ENCODE results near the gene CCDC157. TPM values are rescaled to one million over a fixed set of nuclear protein-coding genes. Genes with fewer than 3 reads are reported as not detected.

The CCDC157 gene
- total and polyA plus RNA-seq, 10 of the 15 experiments (the other 5 are each of a cell fraction or from before 2014, with no cell fraction given) = 0.10 to 2.8 (median 1.2) TPM

DNA sequence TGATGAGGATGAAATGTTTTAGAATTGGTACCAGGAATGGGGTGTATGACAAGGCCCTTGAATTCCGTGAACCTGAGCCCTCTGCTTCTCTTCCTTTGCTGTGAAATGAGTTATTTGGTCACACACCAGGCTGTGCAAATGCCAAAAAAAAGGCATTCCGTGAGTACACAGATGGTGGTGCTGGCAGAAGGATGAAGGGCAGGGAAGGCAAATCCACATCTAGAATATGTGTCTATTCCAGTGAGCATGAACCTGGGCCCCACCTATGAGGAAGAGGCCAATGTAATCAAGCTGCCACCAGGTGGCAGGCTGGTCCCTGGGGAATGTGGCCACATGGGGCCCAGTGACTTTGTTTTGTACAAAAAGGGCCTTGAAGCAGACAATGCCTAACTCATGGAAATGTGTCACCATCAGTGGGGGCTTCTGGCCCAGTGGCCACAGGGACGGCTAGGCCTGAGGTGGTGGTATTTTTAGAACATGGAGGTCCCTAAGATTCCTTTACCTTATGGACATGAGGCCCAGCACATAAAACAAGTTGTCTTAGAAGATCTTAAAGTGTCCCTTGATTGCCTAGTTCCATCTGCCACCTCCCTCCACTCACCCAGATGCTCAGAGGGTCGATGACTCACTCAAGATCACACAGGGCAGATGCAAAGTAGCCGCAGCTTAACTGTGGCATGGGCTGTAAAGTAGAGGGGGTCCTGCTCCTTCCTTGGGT lies 34.3 kb downstream of the CCDC157 start (continued):
- TF ChIP-seq, protein P1, sequence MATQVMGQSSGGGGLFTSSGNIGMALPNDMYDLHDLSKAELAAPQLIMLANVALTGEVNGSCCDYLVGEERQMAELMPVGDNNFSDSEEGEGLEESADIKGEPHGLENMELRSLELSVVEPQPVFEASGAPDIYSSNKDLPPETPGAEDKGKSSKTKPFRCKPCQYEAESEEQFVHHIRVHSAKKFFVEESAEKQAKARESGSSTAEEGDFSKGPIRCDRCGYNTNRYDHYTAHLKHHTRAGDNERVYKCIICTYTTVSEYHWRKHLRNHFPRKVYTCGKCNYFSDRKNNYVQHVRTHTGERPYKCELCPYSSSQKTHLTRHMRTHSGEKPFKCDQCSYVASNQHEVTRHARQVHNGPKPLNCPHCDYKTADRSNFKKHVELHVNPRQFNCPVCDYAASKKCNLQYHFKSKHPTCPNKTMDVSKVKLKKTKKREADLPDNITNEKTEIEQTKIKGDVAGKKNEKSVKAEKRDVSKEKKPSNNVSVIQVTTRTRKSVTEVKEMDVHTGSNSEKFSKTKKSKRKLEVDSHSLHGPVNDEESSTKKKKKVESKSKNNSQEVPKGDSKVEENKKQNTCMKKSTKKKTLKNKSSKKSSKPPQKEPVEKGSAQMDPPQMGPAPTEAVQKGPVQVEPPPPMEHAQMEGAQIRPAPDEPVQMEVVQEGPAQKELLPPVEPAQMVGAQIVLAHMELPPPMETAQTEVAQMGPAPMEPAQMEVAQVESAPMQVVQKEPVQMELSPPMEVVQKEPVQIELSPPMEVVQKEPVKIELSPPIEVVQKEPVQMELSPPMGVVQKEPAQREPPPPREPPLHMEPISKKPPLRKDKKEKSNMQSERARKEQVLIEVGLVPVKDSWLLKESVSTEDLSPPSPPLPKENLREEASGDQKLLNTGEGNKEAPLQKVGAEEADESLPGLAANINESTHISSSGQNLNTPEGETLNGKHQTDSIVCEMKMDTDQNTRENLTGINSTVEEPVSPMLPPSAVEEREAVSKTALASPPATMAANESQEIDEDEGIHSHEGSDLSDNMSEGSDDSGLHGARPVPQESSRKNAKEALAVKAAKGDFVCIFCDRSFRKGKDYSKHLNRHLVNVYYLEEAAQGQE (IDR thresholded peaks at IDR 0.05; ENCODE audit: low read depth, low read length) = no peak
- TF ChIP-seq HCFC1 (IDR thresholded peaks at IDR 0.05; ENCODE audit: low read length) (no peak), JUNB (IDR thresholded peaks at IDR 0.05) (no peak), CEBPB (IDR thresholded peaks at IDR 0.05; ENCODE audit: borderline replicate concordance in 1 of 2, low read depth in 2 of 2, low read length in 2 of 2) (no peak), KDM1A (IDR thresholded peaks at IDR 0.05; ENCODE audit: borderline replicate concordance) (no peak), SREBF2 (IDR thresholded peaks at IDR 0.05; ENCODE audit: low read length) (no peak), IKZF1 (conservative IDR thresholded peaks at IDR 0.05) (peak; percentile 43; the same call in 1 of the 2 replicates), ZNF207 (IDR thresholded peaks at IDR 0.05; ENCODE audit: borderline replicate concordance) (0 out of 2 replicates have a peak, but pooled peaks have one; percentile 35), BMI1 (IDR thresholded peaks at IDR 0.05; ENCODE audit: borderline replicate concordance) (no peak), SUPT20H (IDR thresholded peaks at IDR 0.05; ENCODE audit: borderline replicate concordance, control insufficient read depth, low read depth, low read length) (no peak), EZH2 (IDR thresholded peaks at IDR 0.05; ENCODE audit: borderline replicate concordance, control insufficient read depth, low read depth, low read length) (no peak)
- TF ChIP-seq, protein P2, sequence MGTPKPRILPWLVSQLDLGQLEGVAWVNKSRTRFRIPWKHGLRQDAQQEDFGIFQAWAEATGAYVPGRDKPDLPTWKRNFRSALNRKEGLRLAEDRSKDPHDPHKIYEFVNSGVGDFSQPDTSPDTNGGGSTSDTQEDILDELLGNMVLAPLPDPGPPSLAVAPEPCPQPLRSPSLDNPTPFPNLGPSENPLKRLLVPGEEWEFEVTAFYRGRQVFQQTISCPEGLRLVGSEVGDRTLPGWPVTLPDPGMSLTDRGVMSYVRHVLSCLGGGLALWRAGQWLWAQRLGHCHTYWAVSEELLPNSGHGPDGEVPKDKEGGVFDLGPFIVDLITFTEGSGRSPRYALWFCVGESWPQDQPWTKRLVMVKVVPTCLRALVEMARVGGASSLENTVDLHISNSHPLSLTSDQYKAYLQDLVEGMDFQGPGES (IDR thresholded peaks at IDR 0.05) = no peak
- TF ChIP-seq, protein P3, sequence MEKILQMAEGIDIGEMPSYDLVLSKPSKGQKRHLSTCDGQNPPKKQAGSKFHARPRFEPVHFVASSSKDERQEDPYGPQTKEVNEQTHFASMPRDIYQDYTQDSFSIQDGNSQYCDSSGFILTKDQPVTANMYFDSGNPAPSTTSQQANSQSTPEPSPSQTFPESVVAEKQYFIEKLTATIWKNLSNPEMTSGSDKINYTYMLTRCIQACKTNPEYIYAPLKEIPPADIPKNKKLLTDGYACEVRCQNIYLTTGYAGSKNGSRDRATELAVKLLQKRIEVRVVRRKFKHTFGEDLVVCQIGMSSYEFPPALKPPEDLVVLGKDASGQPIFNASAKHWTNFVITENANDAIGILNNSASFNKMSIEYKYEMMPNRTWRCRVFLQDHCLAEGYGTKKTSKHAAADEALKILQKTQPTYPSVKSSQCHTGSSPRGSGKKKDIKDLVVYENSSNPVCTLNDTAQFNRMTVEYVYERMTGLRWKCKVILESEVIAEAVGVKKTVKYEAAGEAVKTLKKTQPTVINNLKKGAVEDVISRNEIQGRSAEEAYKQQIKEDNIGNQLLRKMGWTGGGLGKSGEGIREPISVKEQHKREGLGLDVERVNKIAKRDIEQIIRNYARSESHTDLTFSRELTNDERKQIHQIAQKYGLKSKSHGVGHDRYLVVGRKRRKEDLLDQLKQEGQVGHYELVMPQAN (conservative IDR thresholded peaks at IDR 0.05) = peak; percentile 27; the same call in 1 of the 2 replicates
- TF ChIP-seq, protein P4, sequence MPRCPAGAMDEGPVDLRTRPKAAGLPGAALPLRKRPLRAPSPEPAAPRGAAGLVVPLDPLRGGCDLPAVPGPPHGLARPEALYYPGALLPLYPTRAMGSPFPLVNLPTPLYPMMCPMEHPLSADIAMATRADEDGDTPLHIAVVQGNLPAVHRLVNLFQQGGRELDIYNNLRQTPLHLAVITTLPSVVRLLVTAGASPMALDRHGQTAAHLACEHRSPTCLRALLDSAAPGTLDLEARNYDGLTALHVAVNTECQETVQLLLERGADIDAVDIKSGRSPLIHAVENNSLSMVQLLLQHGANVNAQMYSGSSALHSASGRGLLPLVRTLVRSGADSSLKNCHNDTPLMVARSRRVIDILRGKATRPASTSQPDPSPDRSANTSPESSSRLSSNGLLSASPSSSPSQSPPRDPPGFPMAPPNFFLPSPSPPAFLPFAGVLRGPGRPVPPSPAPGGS (IDR thresholded peaks at IDR 0.05; ENCODE audit: borderline replicate concordance, insufficient read depth, low read depth, low read length, poor library complexity, severe bottlenecking) = no peak
- TF ChIP-seq, protein P5, sequence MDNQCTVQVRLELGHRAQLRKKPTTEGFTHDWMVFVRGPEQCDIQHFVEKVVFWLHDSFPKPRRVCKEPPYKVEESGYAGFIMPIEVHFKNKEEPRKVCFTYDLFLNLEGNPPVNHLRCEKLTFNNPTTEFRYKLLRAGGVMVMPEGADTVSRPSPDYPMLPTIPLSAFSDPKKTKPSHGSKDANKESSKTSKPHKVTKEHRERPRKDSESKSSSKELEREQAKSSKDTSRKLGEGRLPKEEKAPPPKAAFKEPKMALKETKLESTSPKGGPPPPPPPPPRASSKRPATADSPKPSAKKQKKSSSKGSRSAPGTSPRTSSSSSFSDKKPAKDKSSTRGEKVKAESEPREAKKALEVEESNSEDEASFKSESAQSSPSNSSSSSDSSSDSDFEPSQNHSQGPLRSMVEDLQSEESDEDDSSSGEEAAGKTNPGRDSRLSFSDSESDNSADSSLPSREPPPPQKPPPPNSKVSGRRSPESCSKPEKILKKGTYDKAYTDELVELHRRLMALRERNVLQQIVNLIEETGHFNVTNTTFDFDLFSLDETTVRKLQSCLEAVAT (IDR thresholded peaks at IDR 0.05) = no peak
- TF ChIP-seq, protein P6, sequence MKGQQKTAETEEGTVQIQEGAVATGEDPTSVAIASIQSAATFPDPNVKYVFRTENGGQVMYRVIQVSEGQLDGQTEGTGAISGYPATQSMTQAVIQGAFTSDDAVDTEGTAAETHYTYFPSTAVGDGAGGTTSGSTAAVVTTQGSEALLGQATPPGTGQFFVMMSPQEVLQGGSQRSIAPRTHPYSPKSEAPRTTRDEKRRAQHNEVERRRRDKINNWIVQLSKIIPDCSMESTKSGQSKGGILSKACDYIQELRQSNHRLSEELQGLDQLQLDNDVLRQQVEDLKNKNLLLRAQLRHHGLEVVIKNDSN (IDR thresholded peaks at IDR 0.05; ENCODE audit: borderline replicate concordance, extremely low read length, insufficient read depth, low read depth, low read length) = peak; percentile 40
